Stimulated activated CD8-positive, alpha-beta memory T cell treated with anti-CD3 and anti-CD28 coated beads, Interleukin-15, amount 100 ng/mL, for 24 hours (primary cell): Measurements from ENCODE around the gene COMMD8.

Experiments used
- DNase-seq: peaks from one replicate; pipeline ENCODE4 v3.0.0-alpha.2; 2020; ENCODE audit warnings: low read depth

Gene COMMD8

GRCh38 chr4:47471591-47471990, 8.1 kb upstream of the COMMD8 start:
- no peak for DNase-seq

DNA sequence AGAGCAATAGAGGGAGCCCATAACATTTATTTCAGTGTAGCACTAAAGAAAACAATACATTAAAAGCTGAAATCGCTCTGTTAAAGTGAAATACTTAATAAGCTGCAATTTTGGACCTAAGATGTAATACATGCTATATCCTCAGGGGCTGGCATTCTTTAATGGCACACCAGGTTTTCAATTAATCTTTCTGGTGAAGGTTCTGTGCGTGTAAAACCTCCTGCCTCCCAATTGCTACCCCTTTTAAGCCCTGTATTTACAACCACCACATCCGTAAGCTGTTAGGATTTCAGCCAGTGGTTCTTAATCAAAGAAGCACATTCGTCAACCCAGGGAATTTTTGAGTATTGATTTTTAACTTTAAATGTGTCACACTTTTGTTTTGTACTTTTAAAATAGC, 7.6 kb upstream of the COMMD8 start:
- DNase-seq: no peak

GRCh38 chr4:47469951-47470350, 6.4 kb upstream of the COMMD8 start:
- no peak for DNase-seq

DNA sequence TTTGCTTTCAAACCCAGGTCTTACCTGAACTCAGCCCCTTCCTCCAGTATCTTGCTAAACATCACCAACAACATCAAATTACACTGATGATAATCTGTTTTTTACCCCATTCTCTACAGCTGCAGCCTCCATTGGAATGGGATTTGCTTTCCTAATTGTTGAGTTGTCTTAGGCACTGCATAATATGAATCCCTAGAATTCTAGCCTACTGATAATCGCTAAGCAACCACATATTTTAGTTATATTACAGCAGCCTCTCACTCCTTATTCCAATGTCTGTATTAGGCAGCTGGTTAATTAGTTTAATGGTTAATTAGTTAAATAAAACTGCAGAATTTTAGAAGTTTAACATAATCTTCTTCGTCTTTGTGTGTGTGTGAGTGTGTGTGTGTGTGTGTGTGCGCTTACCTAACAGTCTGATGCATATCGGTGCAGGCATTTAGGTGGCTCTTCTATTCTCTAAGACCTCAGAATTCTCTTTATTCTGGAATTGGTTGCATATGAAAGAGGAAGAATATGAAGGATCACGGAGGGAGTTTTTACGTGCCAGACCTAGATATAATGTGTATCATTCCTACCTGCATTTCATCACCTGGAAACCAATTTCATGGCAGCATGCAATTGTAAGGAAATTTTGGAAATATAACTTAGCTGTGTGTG, 5.3 kb upstream of the COMMD8 start:
- no peak for DNase-seq

DNA sequence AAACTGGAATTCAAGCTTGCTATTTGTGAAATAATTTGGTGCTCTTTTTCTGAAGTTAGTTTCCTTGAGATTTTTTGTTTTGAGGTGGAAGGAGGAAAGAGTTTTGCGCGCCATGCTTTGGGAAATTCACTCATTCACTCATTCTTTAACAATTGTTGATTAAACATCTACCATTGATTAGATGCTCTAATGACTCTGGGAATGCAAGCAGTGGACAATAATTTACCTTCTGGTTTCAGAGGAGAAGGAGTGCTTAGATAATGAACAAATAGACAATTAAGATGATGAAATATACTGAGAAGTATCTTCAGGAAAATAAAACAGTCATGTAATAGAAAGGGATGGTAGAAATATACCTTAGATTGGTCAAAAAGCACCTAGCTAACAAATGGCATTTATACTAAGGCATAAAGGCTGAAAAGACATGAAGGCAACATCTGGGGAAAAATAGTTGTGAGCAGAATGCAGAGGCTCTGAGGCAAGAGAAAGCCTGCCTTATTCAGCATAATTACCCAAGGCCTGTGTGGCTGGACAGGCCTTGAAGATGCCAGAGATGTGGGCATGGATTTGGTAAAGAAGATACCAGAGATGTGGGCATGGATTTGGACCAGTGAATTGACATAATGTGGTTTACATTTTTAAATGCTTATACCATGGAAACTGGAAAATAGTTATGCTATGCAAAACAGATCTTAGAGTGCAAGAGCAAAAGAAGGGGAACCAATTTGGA, 2.7 kb upstream of the COMMD8 start:
- no peak for DNase-seq

- no peak for DNase-seq
Measured at GRCh38 chr4:47465004-47465403, 1.5 kb upstream of the COMMD8 start.

DNA sequence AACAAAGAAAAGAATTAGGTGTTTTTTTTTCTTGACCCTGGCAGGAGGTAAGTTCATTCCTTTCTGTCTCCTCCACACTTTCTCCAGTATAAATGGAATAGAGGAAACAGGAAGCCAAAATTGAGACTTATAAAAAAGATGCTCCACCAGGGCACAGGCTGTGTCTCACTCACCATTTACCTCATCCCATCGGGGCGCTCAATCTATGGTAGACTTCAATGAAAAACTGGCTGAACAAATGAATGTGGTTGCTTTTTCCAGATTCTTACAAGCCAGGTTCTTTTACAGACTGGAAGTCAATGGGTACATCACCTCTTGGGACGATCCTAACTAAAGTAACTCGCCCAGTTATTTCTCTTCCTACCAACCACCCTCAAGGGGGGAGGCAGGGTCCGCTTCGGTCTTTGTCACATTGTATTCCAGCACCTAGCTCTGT, 685 bp downstream of the COMMD8 start:
- DNase-seq: no peak

DNA sequence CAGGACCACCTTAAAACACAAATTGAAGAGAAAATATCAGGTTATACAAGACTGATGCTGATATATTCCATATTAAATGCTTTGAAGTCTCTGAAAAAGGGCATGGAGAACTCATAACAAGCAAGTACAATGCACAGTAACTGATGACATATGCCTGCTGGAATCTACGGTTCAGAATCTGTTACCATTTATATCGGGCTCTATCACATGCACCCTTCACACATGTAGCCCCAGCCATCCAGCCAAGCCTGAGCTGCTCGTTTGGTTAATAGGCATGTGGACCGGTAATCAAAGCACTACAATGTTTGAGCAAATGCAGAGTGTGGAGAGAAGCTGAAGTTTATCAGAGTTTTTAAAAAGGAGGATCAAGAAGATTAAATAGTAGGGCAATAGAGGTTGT, 11.8 kb downstream of the COMMD8 start:
- DNase-seq: no peak

- no peak for DNase-seq
Measured at GRCh38 chr4:47444031-47444430, 19.5 kb downstream of the COMMD8 start.

- DNase-seq: no peak
Measured at GRCh38 chr4:47442980-47443379, 20.5 kb downstream of the COMMD8 start.

DNA sequence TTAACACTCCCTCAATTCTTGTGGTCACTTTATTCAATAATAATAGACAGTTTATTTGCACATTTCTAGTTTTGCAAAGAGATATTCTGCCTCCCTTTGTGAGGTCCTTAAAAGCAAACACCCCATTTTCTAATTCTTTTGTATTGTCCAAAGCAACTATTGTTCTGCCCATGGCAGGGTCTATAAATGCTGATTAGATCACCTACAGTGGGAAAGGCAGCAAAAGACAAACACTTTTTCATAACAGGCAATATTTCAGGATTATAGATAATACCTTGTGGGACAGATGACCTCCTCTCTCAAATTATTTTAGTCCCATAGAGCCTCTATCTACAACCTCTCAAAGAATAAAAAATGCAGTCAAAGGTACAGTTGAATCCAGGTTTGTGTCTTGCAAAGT, 28.6 kb downstream of the COMMD8 start:
- no peak for DNase-seq

DNA sequence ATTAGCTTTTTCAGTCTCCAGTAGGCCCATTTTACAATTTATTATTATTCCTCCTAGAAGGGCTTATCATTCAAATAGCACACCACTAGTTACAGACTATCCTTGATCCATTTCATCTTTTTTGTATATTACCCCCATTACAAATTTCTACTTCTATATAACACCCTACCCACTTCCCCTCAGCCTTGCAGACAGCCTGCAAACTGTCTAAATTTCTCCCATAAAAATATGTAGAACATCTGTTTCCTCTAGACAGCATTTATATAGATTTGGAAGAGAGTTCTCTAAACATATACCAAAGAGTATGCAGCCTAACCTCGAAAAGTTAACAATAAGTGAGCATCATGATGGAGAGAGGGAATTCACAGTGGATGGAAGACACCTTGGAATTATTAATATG, 30.8 kb downstream of the COMMD8 start:
- DNase-seq: no peak

GRCh38 chr4:47427935-47428334, 35.6 kb downstream of the COMMD8 start:
- DNase-seq: no peak

DNA sequence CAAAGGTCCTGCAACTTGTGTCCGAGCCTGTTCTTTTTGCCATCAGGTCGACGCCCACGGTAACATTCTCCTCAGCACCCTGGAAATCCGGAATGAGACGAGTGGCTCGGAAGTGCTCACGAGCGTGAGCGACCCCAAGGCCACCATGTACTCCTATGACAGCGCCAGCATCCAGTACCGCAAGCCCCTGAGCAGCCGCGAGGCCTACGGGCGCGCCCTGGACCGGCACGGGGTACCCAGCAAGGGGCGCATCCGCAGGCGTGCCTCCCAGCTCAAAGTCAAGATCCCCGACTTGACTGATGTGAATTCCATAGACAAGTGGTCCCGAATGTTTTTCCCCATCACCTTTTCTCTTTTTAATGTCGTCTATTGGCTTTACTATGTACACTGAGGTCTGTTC, 37.9 kb downstream of the COMMD8 start:
- no peak for DNase-seq

DNA sequence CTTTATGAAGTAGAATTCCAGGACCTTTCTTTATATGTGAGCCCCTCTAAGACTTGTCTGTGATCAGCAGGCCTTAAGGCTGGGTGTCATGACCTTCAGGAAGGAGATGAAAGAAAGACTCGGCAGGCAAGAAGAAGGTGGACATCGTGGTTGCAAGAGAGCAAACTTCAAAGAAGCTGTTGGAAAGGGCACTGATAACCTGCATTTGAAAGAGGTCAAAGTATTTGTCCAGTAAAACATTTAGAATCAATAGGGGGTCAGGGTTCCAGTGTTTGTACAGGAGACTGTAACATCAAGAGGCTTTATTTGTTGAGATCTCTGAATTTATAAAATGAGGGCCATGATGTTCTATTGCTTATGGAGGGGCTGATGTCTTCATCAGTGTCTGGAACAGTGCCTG, 44.2 kb downstream of the COMMD8 start:
- DNase-seq: no peak

DNA sequence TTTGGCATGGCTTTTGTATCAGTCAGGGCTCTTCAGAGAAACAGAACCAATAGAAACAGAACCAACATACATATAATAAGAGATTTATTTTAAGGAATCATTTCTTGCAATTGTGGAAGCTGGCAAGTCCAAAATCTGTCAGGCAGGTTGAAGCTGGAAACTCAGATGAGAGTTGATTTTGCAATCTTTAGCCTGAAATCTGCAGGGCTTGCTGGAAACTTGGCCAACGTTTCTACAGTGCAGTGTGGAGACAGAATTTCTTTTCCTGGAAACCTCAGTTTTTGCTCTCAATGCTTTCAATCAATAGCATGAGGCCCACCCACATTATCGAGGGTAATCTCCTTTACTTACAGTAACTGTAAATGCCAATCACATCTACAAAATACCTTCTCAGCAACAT, 45.4 kb downstream of the COMMD8 start:
- DNase-seq: no peak

DNA sequence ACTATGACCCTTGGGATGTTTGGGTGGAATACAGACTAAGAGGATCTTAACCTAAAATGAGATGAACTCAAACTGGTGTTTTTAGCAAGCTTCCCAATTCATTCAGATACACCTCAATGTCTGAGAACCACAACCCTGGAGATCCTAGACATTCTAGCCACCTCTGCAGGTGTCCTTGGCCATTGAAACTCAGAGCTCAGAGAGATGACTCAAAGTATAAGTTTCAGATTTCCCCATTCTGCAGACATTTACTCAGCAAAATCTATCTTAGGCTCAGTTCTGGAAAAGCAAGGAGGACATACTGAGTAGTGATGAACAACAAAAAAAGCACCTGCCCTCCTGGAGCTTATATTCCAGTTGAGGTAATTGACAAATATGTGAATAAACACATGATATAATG, 47.8 kb downstream of the COMMD8 start:
- DNase-seq: no peak

DNA sequence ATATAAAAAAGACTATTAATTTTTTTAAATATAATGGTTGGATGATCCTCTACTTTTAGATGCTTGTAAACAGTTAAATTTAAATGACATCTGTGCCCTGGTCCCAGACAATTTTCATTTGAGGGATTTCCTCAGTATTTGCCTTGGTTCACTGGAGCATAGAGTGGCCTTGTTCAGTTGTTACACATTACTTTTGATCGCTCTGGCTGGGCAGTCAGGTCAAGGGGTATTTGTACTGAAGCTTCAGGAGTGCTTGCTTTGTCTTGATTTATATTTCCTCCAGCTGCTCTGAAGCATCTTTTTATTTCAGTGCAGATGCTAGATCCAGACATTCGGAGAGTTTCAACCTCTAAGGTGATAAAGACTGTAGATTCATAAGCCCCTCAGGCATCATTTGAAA, 50.0 kb downstream of the COMMD8 start:
- DNase-seq: no peak

GRCh38 chr4:47410271-47410670, 53.2 kb downstream of the COMMD8 start:
- DNase-seq: no peak

DNA sequence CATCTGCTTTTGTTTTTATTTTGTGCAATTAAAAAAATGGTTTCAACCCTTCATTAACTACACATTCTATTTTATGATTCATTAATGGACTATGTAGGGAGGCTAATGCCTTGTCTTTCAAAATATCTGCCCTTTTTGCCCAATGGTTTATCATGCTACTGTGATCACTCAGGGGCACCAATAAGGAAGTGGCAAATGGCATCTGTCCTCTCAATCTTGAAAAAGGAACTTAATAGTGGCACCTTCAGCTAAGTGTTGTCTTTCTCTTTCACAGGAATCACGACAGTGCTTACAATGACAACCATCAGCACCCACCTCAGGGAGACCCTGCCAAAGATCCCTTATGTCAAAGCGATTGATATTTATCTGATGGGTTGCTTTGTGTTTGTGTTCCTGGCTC, 57.1 kb downstream of the COMMD8 start:
- no peak for DNase-seq
